NCI-H146 (cell line): ENCODE data around the gene FETUB.

ENCODE experiments used
- DNase-seq: peaks from one replicate; lab custom pipeline; 2025; lab: John Stamatoyannopoulos, UW

FETUB gene

GRCh38 chr3:186636536-186636935 is 3.7 kb upstream of the FETUB start:
- DNase-seq = no peak

- no peak for DNase-seq
Measured at GRCh38 chr3:186637686-186638085, 2.5 kb upstream of the FETUB start.

- DNase-seq = no peak
Measured at GRCh38 chr3:186638259-186638658, 1.9 kb upstream of the FETUB start.

GRCh38 chr3:186640473-186640818 is 247 bp downstream of the FETUB start:
- no peak for DNase-seq

GRCh38 chr3:186640929-186641328 is 730 bp downstream of the FETUB start:
- no peak for DNase-seq

- DNase-seq = no peak
Measured at GRCh38 chr3:186642014-186642413, 1.8 kb downstream of the FETUB start.

- DNase-seq = no peak
Measured at GRCh38 chr3:186643493-186643892, 3.3 kb downstream of the FETUB start.

GRCh38 chr3:186644683-186645082 is 4.5 kb downstream of the FETUB start:
- DNase-seq = no peak

- no peak for DNase-seq
Measured at GRCh38 chr3:186646106-186646505, 5.9 kb downstream of the FETUB start.

GRCh38 chr3:186646841-186647240 is 6.6 kb downstream of the FETUB start:
- no peak for DNase-seq

GRCh38 chr3:186648851-186649250 is 8.7 kb downstream of the FETUB start:
- DNase-seq = no peak

GRCh38 chr3:186651678-186652215 is 11.5 kb downstream of the FETUB start:
- no peak for DNase-seq

- no peak for DNase-seq
Measured at GRCh38 chr3:186653080-186653707, 13.0 kb downstream of the FETUB start.

GRCh38 chr3:186653984-186654383 is 13.8 kb downstream of the FETUB start:
- peak; percentile 10 for DNase-seq

- no peak for DNase-seq
Measured at GRCh38 chr3:186663361-186664118, 23.3 kb downstream of the FETUB start.

GRCh38 chr3:186664119-186664495 is 23.9 kb downstream of the FETUB start:
- no peak for DNase-seq

- DNase-seq = no peak
Measured at GRCh38 chr3:186664506-186664905, 24.3 kb downstream of the FETUB start.

- DNase-seq = no peak
Measured at GRCh38 chr3:186665625-186666188, 25.5 kb downstream of the FETUB start, which contains the start of gene HRG. TSS of gene HRG (plus strand) at chr3:186666014. CDS start at chr3:186666032, 18 bp downstream.

GRCh38 chr3:186668426-186668825 is 28.2 kb downstream of the FETUB start:
- DNase-seq = no peak

- DNase-seq = no peak
Measured at GRCh38 chr3:186669378-186670084, 29.3 kb downstream of the FETUB start.

GRCh38 chr3:186670155-186670554 is 30.0 kb downstream of the FETUB start:
- DNase-seq = no peak

GRCh38 chr3:186671051-186671450 is 30.9 kb downstream of the FETUB start:
- no peak for DNase-seq

- DNase-seq = no peak
Measured at GRCh38 chr3:186678604-186679003, 38.4 kb downstream of the FETUB start.
